GM12874 (cell line): ENCODE measurements around the gene RAC3.

ENCODE experiments used
- CTCF ChIP-seq: IDR thresholded peaks from 2 replicates; pipeline ENCODE4 v1.5.1; 2011; ENCODE audit warnings: low read depth, mild to moderate bottlenecking, control low read depth, low read length, moderate library complexity; ENCODE audit not compliant: insufficient read depth

RAC3 gene

GRCh38 chr17:81996232-81996756 is 35.2 kb upstream of the RAC3 start:
- no peak for TF ChIP-seq CTCF

- no peak for TF ChIP-seq CTCF
Observed at GRCh38 chr17:81996757-81997441, 34.6 kb upstream of the RAC3 start.

- no peak for TF ChIP-seq CTCF
Observed at GRCh38 chr17:81998212-81998611, 33.3 kb upstream of the RAC3 start.

GRCh38 chr17:81998691-81999438 is 32.6 kb upstream of the RAC3 start:
- TF ChIP-seq CTCF = no peak

GRCh38 chr17:81999587-81999975 is 31.9 kb upstream of the RAC3 start:
- TF ChIP-seq CTCF = no peak

GRCh38 chr17:81999976-82000802 is 31.3 kb upstream of the RAC3 start:
- no peak for TF ChIP-seq CTCF
